Right cardiac atrium (tissue), 5 donors: ENCODE data around the gene WDR1. TPM values are rescaled to one million over a fixed set of nuclear protein-coding genes. Genes with fewer than 3 reads are reported as not detected.

Experiments used
- ATAC-seq, 2 donors: fragments of 200-7000 bp; cut with Tn5 transposase; one replicate each; pipeline versions ENCODE4 v1.8.0 to v1.9.1; 2020; ENCODE audit warnings: moderate library complexity in 2 of 2, mild to moderate bottlenecking in 1 of 2
- DNase-seq, 3 donors: peaks; one replicate each; pipeline ENCODE4 v3.0.0-alpha.2; 2020
- H3K27ac ChIP-seq: one replicate; pipeline ENCODE4 v1.5.1; 2013; ENCODE audit warnings: mild to moderate bottlenecking, low read length, control low read depth, moderate library complexity
- H3K27me3 ChIP-seq: one replicate; pipeline ENCODE4 v1.6.1; 2013; ENCODE audit not compliant: control insufficient read depth, insufficient read depth
- H3K4me1 ChIP-seq: one replicate; pipeline ENCODE4 v1.6.1; 2013; ENCODE audit warnings: low read length; ENCODE audit not compliant: control insufficient read depth, insufficient read depth
- H3K4me3 ChIP-seq: one replicate; pipeline ENCODE4 v1.5.1; 2013; ENCODE audit warnings: low read length, control low read depth
- H3K9me3 ChIP-seq: one replicate; pipeline ENCODE4 v1.6.1; 2013; ENCODE audit warnings: low read length; ENCODE audit not compliant: control insufficient read depth
- WGBS: extraction: QIAGEN DNeasy Blood & Tissue Kit; methylation state at CpG from one replicate; pipeline ENCODE4 v1.1.7; 2013; 5-methylcytosine and 5-hydroxymethylcytosine counted together
- intact Hi-C, 4 donors: fragments of 100-400 bp; cut with DNase I; formaldehyde crosslinking; loops; one replicate each; pipeline versions ENCODE4 v1.11.0 to v1.14.0; 2022 to 2023
- polyA plus RNA-seq: library from polyadenylated mRNA; stranded (reverse); fragments of 200-250 nt; gene quantifications from one replicate; pipeline ENCODE4 v1.2.3, GENCODE V29; 2013
- total RNA-seq, 4 donors: library from RNA; stranded (reverse); fragmentation: NEBNext Ultra II Directional; extraction: Animal tissue kit (Norgen Biotek cat#: 25700); gene quantifications; one replicate each; pipeline ENCODE4 v1.2.1, GENCODE V29; 2021
- donor health status: healthy with polysubstance abuse.
- donor health status: DM: no; HTN: yes; CAD: no.
- donor health status: DM: no; HTN: no; CAD: no.
- donor health status: DM: no; HTN: yes; CAD: no; lungs with severe emphysema.
- donor health status: DM: yes; HTN: yes; CAD: no.

WDR1 gene
- total and polyA plus RNA-seq, 5 donors = 116 to 280 (median 209) TPM

DNA sequence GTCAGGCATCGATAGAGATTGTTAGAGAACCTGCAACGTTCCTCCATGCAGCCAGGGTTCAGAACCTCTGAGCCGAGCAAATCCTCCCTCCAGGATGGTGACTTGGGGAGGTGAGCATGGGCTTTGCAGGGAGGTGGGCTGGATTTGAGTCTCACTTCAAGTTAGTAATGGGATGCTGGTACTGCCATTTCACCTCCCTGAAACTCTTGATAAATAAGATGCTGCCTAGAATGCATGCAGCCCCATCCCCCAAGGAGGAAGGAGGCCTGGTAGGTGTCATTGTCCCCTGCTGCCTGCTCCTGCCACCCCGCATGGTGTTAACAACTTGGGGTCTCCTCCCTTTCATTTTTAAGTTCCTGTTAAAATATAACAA, 59.6 kb downstream of the WDR1 start:
- intact Hi-C loops = no loop called here
- Histone ChIP-seq H3K27me3 (no peaks in the 10 kb centered on the region), H3K27ac (no peak overlapping the region), H3K4me1 (peaks cover 4% of the 10 kb centered on the region), H3K4me3 (no peak overlapping the region), H3K9me3 (no peaks in the 10 kb centered on the region)
- 73% methylated on average over 4 of the region's 4 CpGs for WGBS
- ATAC-seq (no peak), DNase-seq (no peak)

DNA sequence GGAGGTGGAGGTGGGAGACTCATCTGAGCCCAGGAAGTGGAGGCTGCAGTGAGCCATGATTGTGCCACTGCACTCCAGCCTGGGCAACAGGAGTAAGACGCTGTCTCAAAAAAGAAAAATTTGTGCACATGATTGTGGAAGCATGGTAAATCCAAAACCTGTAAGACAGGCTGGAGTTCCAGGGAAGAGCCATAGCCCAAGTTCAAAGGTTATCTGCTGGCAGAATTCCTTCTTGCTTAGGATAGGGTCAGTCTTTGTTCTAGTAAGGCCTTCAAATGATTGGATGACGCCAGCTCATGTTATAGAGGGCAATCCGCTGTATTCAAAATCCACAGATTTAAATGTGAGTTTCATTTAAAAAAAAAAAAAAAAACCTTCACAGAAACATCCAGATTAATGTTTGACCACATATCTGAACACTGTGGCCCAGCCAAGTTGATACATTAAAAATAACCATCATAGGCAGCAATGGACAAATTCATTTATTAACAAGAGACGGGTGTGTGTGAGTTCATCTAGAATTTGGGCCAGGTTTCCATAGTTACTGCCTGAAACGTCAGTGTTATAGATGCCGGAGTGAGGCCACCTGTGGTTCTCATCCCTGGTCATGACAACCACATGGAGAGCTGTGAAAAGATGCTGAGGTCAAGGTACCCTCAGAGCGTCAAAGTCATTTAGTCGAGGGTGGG, 60.1 kb downstream of the WDR1 start:
- H3K27me3 ChIP-seq = no peaks in the 10 kb centered on the region
- 74% methylated on average over 8 of the region's 8 CpGs for WGBS
- H3K4me3 ChIP-seq = no peak overlapping the region
- ATAC-seq (no peak), DNase-seq (no peak)
- peaks cover 4% of the 10 kb centered on the region for H3K4me1 ChIP-seq
- H3K9me3 ChIP-seq = no peaks in the 10 kb centered on the region
- intact Hi-C loops = no loop called here
- H3K27ac ChIP-seq = no peak overlapping the region

DNA sequence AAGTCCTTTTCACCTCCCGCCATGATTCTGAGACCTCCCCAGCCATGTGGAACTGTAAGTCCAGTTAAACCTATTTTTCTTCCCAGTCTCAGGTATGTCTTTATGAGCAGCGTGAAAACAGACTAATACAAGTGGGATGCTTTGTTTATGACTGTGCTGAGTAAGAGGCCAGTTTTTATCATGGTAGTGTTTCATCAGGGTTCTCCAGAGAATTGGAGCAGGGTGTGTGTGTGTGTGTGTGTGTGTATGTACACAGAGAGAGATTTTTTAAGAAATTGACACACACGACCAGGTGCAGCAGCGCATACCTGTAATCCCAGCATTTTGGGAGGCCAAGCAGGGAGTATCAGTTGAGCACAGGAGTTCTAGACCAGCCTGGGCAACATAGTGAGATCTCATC, 60.7 kb downstream of the WDR1 start:
- H3K4me3 ChIP-seq = no peak overlapping the region
- H3K9me3 ChIP-seq = no peaks in the 10 kb centered on the region
- peaks cover 4% of the 10 kb centered on the region for H3K4me1 ChIP-seq
- intact Hi-C loops = no loop called here
- 96% methylated on average over 4 of the region's 4 CpGs for WGBS
- no peak for DNase-seq
- no peaks in the 10 kb centered on the region for H3K27me3 ChIP-seq
- ATAC-seq = no peak
- H3K27ac ChIP-seq = no peak overlapping the region

DNA sequence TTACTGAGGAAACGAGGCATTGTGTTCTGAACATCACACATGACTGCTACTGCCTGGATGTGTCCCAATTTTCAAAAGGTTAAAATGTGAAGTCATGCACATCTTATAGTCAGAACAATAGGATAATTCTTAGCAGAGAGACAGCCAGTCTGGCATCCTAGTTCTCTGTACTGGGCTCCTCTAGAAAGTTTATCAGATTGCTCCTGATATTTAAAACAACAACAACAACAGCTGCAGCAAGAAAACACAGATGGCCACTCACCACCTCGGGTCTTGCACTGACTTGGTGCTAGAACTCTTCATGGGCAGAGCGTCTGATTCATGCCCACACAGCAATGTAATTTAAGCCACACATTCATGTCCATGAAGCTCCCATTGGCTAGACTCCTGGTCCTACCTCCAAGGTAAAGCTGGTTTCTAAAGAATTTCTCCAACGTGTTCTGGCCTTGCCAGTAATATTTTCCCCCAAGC, 62.0 kb downstream of the WDR1 start:
- ATAC-seq (peak in 1 of 2 donors; percentile 56), DNase-seq (no peak)
- Histone ChIP-seq H3K27me3 (no peaks in the 10 kb centered on the region), H3K9me3 (no peaks in the 10 kb centered on the region), H3K4me1 (peaks cover 4% of the 10 kb centered on the region), H3K4me3 (no peak overlapping the region), H3K27ac (peak overlapping the region; percentile 84)
- intact Hi-C loops = no loop called here
- 51% methylated on average over 4 of the region's 4 CpGs for WGBS

DNA sequence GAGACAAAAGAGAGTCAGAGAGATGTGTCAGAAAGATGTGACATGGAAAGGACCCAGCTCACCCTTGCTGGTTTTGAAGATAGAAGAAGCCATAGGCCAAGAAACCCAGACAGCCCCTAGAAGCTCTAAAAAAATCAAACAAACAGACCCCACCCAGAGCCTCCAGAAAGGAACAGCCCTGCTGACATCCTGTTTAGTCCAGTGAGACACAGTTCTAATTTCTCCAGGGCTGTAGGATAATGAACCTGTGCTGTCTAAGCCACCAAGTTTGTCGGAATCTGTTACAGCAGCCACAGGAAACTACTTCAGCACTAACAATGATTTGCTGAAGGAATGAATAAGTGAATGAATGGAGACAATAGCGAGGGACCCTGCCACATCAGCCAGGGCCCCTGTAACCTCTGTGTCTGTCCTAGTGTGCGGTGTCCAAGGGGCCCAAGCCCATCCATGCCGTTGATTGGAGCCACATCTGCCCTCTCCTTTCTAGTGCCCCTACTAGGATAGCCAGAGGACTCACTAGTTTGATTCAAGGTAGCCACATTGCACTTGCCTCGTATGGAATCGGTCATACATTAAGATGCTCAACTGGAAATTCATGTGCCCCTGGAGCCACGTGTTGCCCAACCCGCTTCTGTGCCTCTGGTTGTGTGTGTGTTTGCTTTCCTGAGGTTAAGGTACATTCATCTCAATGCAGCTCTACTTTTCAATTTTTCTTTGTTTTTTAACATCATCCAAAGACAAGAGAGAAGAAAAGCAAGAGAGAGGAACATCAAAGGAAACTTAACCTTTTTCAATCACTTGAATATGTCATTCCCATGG, 62.8 kb downstream of the WDR1 start:
- DNase-seq (no peak), ATAC-seq (peak in 1 of 2 donors; percentile 64)
- Histone ChIP-seq H3K27me3 (no peaks in the 10 kb centered on the region), H3K27ac (peak overlapping the region; percentile 82), H3K4me1 (peaks cover 4% of the 10 kb centered on the region), H3K9me3 (no peaks in the 10 kb centered on the region), H3K4me3 (no peak overlapping the region)
- intact Hi-C loops = no loop called here
- WGBS = 77% methylated on average over 8 of the region's 8 CpGs

DNA sequence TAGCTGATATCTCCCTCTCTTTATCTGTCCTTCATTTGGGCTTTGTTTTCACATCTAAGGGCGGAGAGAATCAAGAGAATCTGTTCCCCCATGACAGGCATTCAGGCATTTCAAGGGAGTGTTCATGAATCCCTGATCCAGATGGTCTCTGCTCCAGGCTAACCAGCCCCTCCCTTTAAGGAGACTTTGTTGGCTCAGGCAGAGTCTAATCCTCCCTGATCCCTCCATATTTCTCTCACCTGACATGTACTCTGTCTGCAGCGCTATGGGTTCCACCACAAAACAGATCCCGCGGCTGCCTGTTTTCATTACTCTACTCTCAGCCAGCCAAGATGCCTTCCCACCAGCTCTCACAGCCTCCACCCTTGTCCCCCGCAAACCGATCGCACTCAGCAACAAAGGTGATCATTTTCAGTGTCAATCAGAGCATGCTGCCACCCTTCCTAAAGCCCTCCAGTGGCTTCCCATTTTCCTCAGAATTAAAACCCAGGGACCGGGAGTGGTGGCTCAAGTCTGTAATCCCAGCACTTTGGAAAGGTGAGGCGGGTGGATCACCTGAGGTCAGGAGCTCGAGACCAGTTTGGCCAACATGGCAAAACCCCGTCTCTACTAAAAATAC, 65.0 kb downstream of the WDR1 start:
- ATAC-seq (no peak), DNase-seq (no peak)
- Histone ChIP-seq H3K4me1 (peaks cover 4% of the 10 kb centered on the region), H3K9me3 (no peaks in the 10 kb centered on the region), H3K4me3 (no peak overlapping the region), H3K27me3 (no peaks in the 10 kb centered on the region), H3K27ac (no peak overlapping the region)
- intact Hi-C loops = no loop called here
- 91% methylated on average over 11 of the region's 11 CpGs for WGBS

DNA sequence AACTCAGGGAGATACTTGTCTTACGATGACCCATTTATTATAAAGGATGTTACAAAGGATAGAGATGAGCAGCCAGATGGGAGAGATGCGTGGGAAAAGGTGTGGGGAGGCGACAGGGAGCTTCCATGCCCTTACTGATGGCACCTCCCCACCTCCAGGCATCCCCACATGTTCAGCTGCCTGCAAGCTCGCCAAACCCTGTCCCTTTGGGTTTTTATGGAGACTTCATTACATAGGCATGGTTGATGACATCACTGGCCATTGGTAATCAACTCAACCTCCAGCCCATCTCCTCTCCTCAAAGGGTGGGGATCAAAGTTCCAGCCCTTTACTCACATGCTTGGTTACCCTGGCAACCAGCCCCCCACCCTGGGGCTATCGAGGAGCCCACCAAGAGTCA, 65.9 kb downstream of the WDR1 start:
- H3K4me1 ChIP-seq = peaks cover 4% of the 10 kb centered on the region
- DNase-seq (no peak), ATAC-seq (no peak)
- intact Hi-C loops = no loop called here
- no peaks in the 10 kb centered on the region for H3K27me3 ChIP-seq
- H3K27ac ChIP-seq = no peak overlapping the region
- no peak overlapping the region for H3K4me3 ChIP-seq
- H3K9me3 ChIP-seq = no peaks in the 10 kb centered on the region
- WGBS = 76% methylated on average over 5 of the region's 5 CpGs

DNA sequence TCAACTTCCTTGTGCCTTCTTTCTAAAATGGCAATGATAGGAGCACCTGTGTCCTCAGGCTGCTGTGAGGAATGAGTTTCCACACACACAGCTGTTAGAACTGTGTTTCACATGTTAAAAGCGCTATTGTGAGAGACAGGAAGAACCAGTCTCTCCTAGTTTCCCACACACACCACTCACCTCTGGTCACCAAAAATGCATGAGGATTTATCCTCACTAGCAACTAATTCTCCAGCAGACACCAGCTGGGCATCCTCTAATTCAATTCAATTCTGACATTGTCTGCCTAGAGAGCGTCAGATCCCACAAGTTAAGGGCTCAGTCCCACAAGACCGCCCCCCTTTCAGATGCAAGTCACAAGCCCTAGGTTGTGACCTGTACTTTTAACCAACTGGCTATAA, 66.3 kb downstream of the WDR1 start:
- 89% methylated on average over 3 of the region's 3 CpGs for WGBS
- no peak for DNase-seq
- Histone ChIP-seq H3K27ac (no peak overlapping the region), H3K9me3 (no peaks in the 10 kb centered on the region), H3K27me3 (no peaks in the 10 kb centered on the region), H3K4me3 (no peak overlapping the region), H3K4me1 (peaks cover 4% of the 10 kb centered on the region)
- intact Hi-C loops = no loop called here
- no peak for ATAC-seq

DNA sequence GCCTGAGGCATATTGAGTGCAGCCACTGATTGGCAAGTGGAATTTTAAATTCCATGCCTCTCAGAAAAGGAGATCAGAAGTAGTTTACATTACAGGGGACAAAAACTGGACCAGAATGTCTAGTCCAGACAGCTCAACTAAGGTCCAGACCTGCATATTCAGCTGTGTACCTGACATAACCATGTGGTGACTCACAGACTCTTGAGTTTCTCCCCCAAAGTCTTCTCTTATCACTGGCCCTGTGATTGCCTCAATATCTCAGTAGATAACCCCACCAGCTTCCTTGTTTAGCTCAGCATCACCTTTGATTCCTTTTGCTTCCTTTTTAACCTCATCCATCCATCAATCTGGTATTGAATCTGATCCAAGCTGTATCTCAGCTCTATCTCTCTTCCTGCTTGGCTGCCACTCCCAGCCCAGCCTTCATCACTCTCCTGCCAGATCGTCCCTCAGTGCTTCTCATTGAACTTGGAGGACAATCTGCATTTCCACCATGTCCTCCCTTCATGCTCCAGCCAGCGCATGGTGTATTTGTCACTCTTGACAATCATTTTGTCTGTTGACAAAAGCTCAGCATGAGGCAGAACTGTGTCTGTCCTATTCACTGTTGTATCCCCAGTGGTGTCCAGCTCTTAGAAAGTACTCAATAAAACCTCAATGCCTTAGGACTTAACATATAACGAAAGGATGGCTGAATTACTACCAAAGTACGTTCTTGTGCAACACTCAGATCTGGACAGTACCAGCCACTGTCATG, 67.5 kb downstream of the WDR1 start:
- Histone ChIP-seq H3K27me3 (no peaks in the 10 kb centered on the region), H3K9me3 (no peaks in the 10 kb centered on the region), H3K4me3 (no peak overlapping the region), H3K27ac (no peak overlapping the region), H3K4me1 (peaks cover 2% of the 10 kb centered on the region)
- ATAC-seq (no peak), DNase-seq (no peak)
- intact Hi-C loops = no loop called here
- WGBS = 60% methylated on average over 4 of the region's 4 CpGs

DNA sequence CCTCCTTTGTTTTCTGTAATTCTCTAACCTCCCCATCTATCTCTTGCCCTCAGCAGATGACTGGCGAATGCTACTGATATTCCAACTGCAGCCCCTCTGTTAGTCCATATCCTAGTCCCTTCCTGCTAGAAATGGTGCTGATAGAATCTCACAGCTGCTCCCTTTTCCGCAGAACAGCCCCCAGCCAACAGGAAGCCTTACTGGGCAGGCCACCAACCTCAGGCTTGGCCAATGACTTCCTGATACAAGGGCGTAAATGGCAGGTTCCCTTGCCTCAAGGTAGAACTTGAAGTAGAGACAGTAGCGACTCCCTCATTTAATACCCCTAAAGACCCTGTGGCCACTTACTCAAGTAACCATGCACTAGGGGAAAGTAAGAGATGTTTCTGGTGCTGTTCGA, 68.6 kb downstream of the WDR1 start:
- no peaks in the 10 kb centered on the region for H3K4me1 ChIP-seq
- intact Hi-C loops = no loop called here
- ATAC-seq = no peak
- H3K27ac ChIP-seq = no peak overlapping the region
- WGBS = 69% methylated on average over 5 of the region's 5 CpGs
- no peak overlapping the region for H3K4me3 ChIP-seq
- H3K9me3 ChIP-seq = no peaks in the 10 kb centered on the region
- DNase-seq = no peak
- H3K27me3 ChIP-seq = no peaks in the 10 kb centered on the region

DNA sequence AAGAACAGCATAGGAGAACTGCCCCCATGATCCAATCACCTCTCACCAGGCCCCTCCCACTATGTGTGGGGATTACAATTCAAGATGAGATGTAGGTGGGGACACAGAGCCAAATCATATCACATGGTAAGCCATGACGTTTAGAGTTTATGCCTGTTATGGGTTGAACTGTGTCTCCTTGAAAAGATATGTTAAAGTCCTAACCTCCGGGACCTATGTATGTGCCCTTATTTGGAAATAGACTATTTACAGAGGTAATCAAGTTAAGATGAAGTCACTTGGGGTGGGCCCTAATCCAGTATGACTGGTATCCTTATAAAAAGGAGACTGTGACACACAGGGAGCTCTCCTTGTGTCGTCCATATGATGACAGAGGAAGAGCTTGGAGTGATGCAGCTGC, 70.1 kb downstream of the WDR1 start:
- intact Hi-C loops = no loop called here
- H3K27ac ChIP-seq = no peak overlapping the region
- H3K9me3 ChIP-seq = no peaks in the 10 kb centered on the region
- WGBS = 77% methylated on average over 3 of the region's 3 CpGs
- no peak for ATAC-seq
- H3K27me3 ChIP-seq = no peaks in the 10 kb centered on the region
- H3K4me1 ChIP-seq = no peaks in the 10 kb centered on the region
- H3K4me3 ChIP-seq = no peak overlapping the region
- DNase-seq = no peak
